Activated T-cell treated with anti-CD3 and anti-CD28 coated beads, Interleukin-2, amount 50 U/mL, for 24 hours (primary cell): ENCODE data around the gene NR2E3.
"Not testable (repeated sequence)": the region's sequence is repeated elsewhere in the genome, so short reads cannot be mapped to it uniquely, and the experiment has no call there.

ENCODE experiments used
- DNase-seq: peaks from one replicate; pipeline ENCODE4 v3.0.0-alpha.2; 2020
- H3K27ac Mint-ChIP-seq: 2 replicates; pipeline ENCODE4 v1.8.0; 2020; ENCODE audit warnings: mild to moderate bottlenecking, mixed read lengths
- H3K27me3 Mint-ChIP-seq: 2 replicates; pipeline ENCODE4 v1.8.0; 2020; ENCODE audit warnings: mixed read lengths
- H3K36me3 Mint-ChIP-seq: 2 replicates; pipeline ENCODE4 v1.8.0; 2020; ENCODE audit warnings: low read depth, mixed read lengths
- H3K4me1 Mint-ChIP-seq: 2 replicates; pipeline ENCODE4 v1.8.0; 2020; ENCODE audit warnings: low read depth, mixed read lengths
- H3K4me3 Mint-ChIP-seq: 2 replicates; pipeline ENCODE4 v1.8.0; 2020; ENCODE audit warnings: mild to moderate bottlenecking, moderate library complexity, mixed read lengths
- H3K9me3 Mint-ChIP-seq: 2 replicates; pipeline ENCODE4 v1.8.0; 2020; ENCODE audit warnings: mixed read lengths

The NR2E3 gene

DNA sequence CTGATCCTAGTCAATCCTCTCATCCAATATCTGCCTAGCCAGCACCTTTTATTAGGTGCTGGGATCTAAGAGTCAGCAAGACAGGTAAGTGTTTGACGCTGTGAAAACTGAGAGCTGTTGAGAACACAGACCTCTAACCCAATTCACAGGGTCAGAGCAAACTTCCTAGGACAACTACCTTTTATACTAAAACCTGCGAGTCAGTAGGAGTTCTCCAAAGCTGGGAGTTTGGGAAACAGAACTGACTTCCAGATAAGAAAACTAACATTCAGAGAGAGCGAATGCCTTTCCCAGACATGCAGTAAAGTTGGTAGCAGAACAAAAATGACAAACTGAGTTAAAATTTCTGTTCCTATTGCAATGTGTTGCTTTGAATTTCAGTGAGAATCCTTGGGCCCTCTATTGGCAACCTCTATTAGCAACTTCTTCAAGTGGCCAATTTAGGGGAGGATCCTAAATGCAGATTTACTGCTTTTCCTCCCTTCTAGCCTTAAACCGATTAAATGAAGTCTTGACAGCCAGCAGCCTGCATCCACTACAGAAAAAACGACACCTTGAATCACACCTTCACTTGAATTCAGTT lies 11.3 kb downstream of the NR2E3 start:
- DNase-seq = no peak
- no peak overlapping the region for H3K4me3 Mint-ChIP-seq
- peaks cover 55% of the 10 kb centered on the region for H3K36me3 Mint-ChIP-seq
- H3K27ac Mint-ChIP-seq = no peak overlapping the region
- no peaks in the 10 kb centered on the region for H3K27me3 Mint-ChIP-seq
- H3K4me1 Mint-ChIP-seq = no peaks in the 10 kb centered on the region
- H3K9me3 Mint-ChIP-seq = peaks cover 52% of the 10 kb centered on the region

DNA sequence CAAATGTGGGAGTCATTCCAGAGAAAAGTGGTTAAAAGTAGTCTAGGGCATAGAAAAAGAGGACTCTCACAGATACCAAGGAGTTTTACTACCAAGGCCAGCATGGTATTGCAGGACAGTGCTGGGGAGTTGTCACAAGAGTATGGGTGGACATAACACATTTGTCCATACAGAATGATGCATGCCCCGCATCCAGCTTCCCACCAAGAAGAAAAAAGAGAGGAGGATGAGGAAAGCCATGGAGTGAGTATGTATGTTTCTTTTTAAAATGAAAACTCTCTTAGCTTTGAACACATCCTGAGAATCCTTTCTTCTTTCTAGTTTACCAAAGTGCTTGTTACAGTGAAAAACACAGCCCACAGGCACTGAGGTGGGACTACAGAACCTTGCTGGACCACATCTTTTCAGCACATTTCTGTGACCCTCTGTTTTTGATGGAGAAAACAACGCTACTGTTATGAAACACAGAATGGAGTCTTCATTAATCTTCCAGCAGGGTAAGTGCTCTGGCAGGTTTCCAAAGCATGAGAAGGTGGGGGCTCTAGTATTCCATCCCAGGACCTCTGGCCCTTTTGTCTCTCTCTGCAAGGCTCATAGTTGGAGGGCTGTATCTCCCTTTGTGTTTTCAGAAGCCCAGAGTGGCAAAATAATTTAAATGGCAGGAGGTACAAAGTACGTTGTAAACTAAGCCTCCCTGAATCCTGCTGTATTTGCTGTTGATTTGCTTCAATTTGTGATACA lies 12.7 kb downstream of the NR2E3 start:
- Mint-ChIP-seq H3K4me3 (no peak overlapping the region), H3K4me1 (no peaks in the 10 kb centered on the region), H3K27ac (no peak overlapping the region), H3K9me3 (peaks cover 52% of the 10 kb centered on the region), H3K27me3 (no peaks in the 10 kb centered on the region), H3K36me3 (peaks cover 69% of the 10 kb centered on the region)
- DNase-seq = no peak

DNA sequence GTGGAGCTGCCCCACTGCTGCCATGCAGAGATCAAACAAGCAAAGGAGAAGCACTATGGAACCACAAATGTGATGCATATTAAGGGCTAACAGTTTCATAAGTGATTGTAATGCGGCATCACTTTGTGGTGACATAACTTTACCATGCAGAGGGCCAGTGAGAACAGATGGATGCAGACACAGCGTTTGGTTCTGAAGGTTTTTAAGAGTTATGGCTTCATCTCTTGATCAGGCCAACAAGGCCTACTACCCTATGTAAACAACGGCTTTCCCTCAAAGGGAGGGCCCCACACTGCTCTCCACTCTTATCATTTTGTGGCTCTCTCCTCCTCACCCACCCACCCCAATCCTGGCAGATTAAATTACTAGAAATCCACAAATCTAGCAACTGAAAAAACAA lies 13.4 kb downstream of the NR2E3 start:
- H3K36me3 Mint-ChIP-seq = peaks cover 77% of the 10 kb centered on the region
- no peaks in the 10 kb centered on the region for H3K4me1 Mint-ChIP-seq
- H3K27me3 Mint-ChIP-seq = no peaks in the 10 kb centered on the region
- no peak for DNase-seq
- H3K4me3 Mint-ChIP-seq = no peak overlapping the region
- peaks cover 48% of the 10 kb centered on the region for H3K9me3 Mint-ChIP-seq
- H3K27ac Mint-ChIP-seq = no peak overlapping the region

GRCh38 chr15:71825021-71825730 lies 14.8 kb downstream of the NR2E3 start:
- Mint-ChIP-seq H3K27me3 (no peaks in the 10 kb centered on the region), H3K27ac (no peak overlapping the region), H3K36me3 (peaks cover 88% of the 10 kb centered on the region), H3K4me3 (no peak overlapping the region), H3K9me3 (peaks cover 43% of the 10 kb centered on the region), H3K4me1 (no peaks in the 10 kb centered on the region)
- no peak for DNase-seq

DNA sequence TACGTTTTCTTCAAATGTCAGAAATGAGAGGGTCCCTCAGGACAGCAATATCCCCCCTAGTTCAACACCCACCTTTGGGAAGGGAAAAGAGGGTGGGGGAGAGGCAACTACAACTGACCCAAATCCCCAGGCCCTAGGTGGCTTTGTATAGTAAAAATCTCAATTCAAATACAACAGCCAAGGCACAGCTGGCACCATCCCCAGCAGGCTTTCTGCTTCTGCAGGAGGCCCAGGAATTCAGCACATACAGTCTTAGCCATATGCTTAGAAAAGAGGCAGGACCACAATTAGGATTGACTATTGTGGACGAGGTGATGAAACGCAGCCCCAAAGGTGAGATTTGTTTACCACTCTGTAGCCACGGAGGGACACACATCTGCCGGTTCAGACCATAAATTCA lies 15.8 kb downstream of the NR2E3 start:
- DNase-seq = no peak
- Mint-ChIP-seq H3K27me3 (no peaks in the 10 kb centered on the region), H3K4me3 (no peak overlapping the region), H3K36me3 (peaks cover 90% of the 10 kb centered on the region), H3K27ac (no peak overlapping the region), H3K4me1 (no peaks in the 10 kb centered on the region), H3K9me3 (peaks cover 36% of the 10 kb centered on the region)

DNA sequence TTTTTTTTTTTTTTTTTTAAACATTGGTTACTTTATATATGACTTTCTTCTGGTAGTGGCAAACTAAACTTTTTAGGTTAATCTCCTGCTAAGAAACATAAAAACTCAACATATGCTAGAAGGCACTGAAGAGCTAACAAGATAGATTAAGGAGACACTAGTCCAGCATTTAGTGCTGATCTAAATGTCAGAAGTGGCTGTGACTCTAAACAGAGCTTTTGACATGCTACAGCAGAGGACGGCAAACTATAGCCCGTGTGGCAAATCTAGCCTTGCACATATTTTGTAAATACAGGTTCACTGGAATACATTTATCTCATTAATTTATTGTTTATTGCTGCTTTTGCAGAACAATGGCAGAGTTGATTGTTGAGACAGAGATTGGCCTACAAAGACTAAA lies 20.6 kb downstream of the NR2E3 start:
- DNase-seq = no peak
- Mint-ChIP-seq H3K4me3 (no peak overlapping the region), H3K27ac (no peak overlapping the region), H3K9me3 (peaks cover 3% of the 10 kb centered on the region), H3K4me1 (no peaks in the 10 kb centered on the region), H3K36me3 (peaks cover 55% of the 10 kb centered on the region), H3K27me3 (no peaks in the 10 kb centered on the region)

GRCh38 chr15:71841563-71841962 lies 31.2 kb downstream of the NR2E3 start:
- peaks cover 38% of the 10 kb centered on the region for H3K36me3 Mint-ChIP-seq
- H3K4me3 Mint-ChIP-seq = no peak overlapping the region
- peaks cover 11% of the 10 kb centered on the region for H3K4me1 Mint-ChIP-seq
- H3K9me3 Mint-ChIP-seq = no peaks in the 10 kb centered on the region
- no peak overlapping the region for H3K27ac Mint-ChIP-seq
- no peak for DNase-seq
- H3K27me3 Mint-ChIP-seq = no peaks in the 10 kb centered on the region

DNA sequence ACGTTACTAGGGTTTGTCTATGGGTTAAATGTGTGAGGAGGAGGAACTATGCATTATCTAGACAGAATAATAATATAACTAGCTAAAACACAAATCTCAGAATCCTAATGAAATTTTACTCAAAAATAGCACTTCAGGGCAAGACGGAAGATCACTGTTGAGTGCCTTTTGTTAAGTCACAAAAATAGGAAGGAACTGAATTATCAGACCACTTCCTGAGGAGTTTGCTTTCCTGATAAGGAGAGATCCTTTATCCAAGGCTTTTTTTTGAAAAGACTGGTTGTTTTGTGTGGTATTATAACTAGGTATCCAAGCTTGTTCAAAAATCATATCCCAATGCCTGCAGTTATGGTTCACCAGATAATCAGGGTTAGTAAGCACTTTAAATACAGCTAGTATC lies 34.6 kb downstream of the NR2E3 start:
- Mint-ChIP-seq H3K4me1 (peaks cover under 1% of the 10 kb centered on the region), H3K4me3 (no peak overlapping the region), H3K36me3 (peaks cover 61% of the 10 kb centered on the region)

GRCh38 chr15:71853543-71853942 lies 43.2 kb downstream of the NR2E3 start:
- no peak for DNase-seq
- H3K27me3 Mint-ChIP-seq = no peaks in the 10 kb centered on the region
- peak overlapping the region; percentile 58 for H3K27ac Mint-ChIP-seq
- H3K4me3 Mint-ChIP-seq = no peak overlapping the region
- H3K9me3 Mint-ChIP-seq = no peaks in the 10 kb centered on the region
- peaks cover 70% of the 10 kb centered on the region for H3K36me3 Mint-ChIP-seq
- peaks cover 4% of the 10 kb centered on the region for H3K4me1 Mint-ChIP-seq

More for the DNA sequence above, 34.6 kb downstream of the NR2E3 start:
- no peak for DNase-seq
- Mint-ChIP-seq H3K9me3 (no peaks in the 10 kb centered on the region), H3K27me3 (no peaks in the 10 kb centered on the region), H3K27ac (no peak overlapping the region)

DNA sequence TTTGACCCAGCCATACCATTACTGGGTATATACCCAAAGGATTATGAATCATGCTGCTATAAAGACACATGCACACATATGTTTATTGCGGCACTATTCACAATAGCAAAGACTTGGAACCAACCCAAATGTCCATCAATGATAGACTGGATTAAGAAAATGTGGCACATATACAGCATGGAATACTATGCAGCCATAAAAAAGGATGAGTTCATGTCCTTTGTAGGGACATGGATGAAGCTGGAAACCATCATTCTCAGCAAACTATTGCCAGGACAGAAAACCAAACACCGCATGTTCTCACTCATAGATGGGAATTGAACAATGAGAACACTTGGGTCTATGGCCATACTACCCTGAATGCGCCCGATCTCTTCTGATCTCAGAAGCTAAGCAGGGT lies 47.9 kb downstream of the NR2E3 start:
- DNase-seq, H3K9me3 Mint-ChIP-seq: not testable (repeated sequence)
- peaks cover 58% of the 10 kb centered on the region for H3K36me3 Mint-ChIP-seq

More for the DNA sequence above, 47.9 kb downstream of the NR2E3 start:
- not testable (repeated sequence) for H3K4me1 Mint-ChIP-seq, H3K4me3 Mint-ChIP-seq, H3K27me3 Mint-ChIP-seq, H3K27ac Mint-ChIP-seq
